ENCODE data around the gene WASHC4. TPM values are rescaled to one million over a fixed set of nuclear protein-coding genes. Genes with fewer than 3 reads are reported as not detected.

WASHC4 gene
- polyA plus RNA-seq, 2 of the 4 experiments (the other 2 are of a cell fraction) = 26.5 to 67.6 TPM

GRCh38 chr12:105102673-105103072, 4.9 kb upstream of the WASHC4 start:
- ChIA-PET CTCF (interaction anchor here (0.5 to 3.2 kb wide), 5 partner anchors 15 to 721 kb away, joined by 3 to 15 read pairs (median 4); no protein-coding TSS in a partner anchor), POLR2A (interaction anchor here (0.6 kb wide), 1 partner anchor 1884 kb away, joined by 3 read pairs; the partner anchor contains the start of gene MTERF2)
- no peak for DNase-seq (ENCODE audit: low read depth in 1 of 2, low spot score in 1 of 2)
- H3K9me3 ChIP-seq = no peaks in the 10 kb centered on the region
- no peak overlapping the region for H3K4me3 ChIP-seq
- H3K4me2 ChIP-seq = no peak overlapping the region
- H3K4me1 ChIP-seq = peaks cover 14% of the 10 kb centered on the region
- TF ChIP-seq NPAS2 (CRISPR knock-in tag; IDR thresholded peaks at IDR 0.05; ENCODE audit: borderline replicate concordance) = no peak
- TF ChIP-seq FOSL2 (IDR thresholded peaks at IDR 0.05) = no peak
- no peak for TF ChIP-seq FOSL2 (CRISPR knock-in tag; IDR thresholded peaks at IDR 0.05)
- no peak for TF ChIP-seq ZC3H11A (IDR thresholded peaks at IDR 0.05)
- no peak for TF ChIP-seq RFX5 (IDR thresholded peaks at IDR 0.05)
- TF ChIP-seq MYC (IDR thresholded peaks at IDR 0.05; ENCODE audit: borderline replicate concordance, low read length) = no peak
- no peak for TF ChIP-seq E2F6 (IDR thresholded peaks at IDR 0.05; ENCODE audit: borderline replicate concordance, low read depth)
- TF ChIP-seq JUNB (IDR thresholded peaks at IDR 0.05) = no peak
- no peak for TF ChIP-seq RCOR1 (IDR thresholded peaks at IDR 0.05; ENCODE audit: low read depth, low read length)
- no peak for TF ChIP-seq PHF8 (IDR thresholded peaks at IDR 0.05; ENCODE audit: borderline replicate concordance, low read depth)
- no peak for TF ChIP-seq HOXA7 (CRISPR knock-in tag; IDR thresholded peaks at IDR 0.05)
- TF ChIP-seq, protein P1, sequence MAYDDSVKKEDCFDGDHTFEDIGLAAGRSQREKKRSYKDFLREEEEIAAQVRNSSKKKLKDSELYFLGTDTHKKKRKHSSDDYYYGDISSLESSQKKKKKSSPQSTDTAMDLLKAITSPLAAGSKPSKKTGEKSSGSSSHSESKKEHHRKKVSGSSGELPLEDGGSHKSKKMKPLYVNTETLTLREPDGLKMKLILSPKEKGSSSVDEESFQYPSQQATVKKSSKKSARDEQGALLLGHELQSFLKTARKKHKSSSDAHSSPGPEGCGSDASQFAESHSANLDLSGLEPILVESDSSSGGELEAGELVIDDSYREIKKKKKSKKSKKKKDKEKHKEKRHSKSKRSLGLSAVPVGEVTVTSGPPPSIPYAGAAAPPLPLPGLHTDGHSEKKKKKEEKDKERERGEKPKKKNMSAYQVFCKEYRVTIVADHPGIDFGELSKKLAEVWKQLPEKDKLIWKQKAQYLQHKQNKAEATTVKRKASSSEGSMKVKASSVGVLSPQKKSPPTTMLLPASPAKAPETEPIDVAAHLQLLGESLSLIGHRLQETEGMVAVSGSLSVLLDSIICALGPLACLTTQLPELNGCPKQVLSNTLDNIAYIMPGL (CRISPR knock-in tag; IDR thresholded peaks at IDR 0.05; ENCODE audit: borderline replicate concordance) = no peak
- no peak for TF ChIP-seq TP53 (CRISPR knock-in tag; IDR thresholded peaks at IDR 0.05)
- no peak for ATAC-seq
- no peak for FAIRE-seq
- no peak overlapping the region for H3K27ac ChIP-seq

DNA sequence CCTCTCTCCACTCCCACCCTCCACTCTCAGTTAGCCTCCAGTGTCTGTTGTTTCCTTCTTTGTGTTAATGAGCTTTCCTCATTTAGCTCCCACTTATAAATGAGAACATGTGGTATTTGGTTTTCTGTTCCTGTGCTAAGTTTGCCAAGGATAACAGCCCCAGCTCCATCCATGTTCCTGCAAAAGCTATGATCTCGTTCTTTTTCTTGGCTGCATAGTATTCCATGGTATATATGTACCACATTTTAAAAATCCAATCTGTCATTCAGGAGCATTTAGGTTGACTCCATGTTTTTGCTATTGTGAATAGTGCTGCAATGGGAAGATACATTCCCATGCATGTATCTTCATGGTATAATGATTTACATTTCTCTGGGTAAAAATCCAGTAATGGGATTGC, 2.8 kb upstream of the WASHC4 start:
- POLR2A ChIA-PET = no interaction called here
- Histone ChIP-seq H3K4me2 (no peak overlapping the region), H3K4me1 (peaks cover 14% of the 10 kb centered on the region), H3K9me3 (no peaks in the 10 kb centered on the region), H3K27ac (no peak overlapping the region), H3K4me3 (no peak overlapping the region)
- CTCF ChIA-PET = interaction anchor here (1.0 kb wide), 1 partner anchor 722 kb away, joined by 5 read pairs; no protein-coding TSS in a partner anchor
- no peak for FAIRE-seq
- WGBS (ENCODE audit: missing lambda C conversion rate) = 7% methylated on average over 1 of the region's 1 CpG
- ATAC-seq = no peak
- no peak for DNase-seq (ENCODE audit: low read depth in 1 of 2, low spot score in 1 of 2)
- TF ChIP-seq MAFK (IDR thresholded peaks at IDR 0.05; ENCODE audit: partially characterized antibody) (no peak), KDM1A (IDR thresholded peaks at IDR 0.05; ENCODE audit: low read depth) (0 out of 2 replicates have a peak, but pooled peaks have one; percentile 48), ZNF302 (CRISPR knock-in tag; IDR thresholded peaks at IDR 0.05) (no peak)
- TF ChIP-seq, protein P2, sequence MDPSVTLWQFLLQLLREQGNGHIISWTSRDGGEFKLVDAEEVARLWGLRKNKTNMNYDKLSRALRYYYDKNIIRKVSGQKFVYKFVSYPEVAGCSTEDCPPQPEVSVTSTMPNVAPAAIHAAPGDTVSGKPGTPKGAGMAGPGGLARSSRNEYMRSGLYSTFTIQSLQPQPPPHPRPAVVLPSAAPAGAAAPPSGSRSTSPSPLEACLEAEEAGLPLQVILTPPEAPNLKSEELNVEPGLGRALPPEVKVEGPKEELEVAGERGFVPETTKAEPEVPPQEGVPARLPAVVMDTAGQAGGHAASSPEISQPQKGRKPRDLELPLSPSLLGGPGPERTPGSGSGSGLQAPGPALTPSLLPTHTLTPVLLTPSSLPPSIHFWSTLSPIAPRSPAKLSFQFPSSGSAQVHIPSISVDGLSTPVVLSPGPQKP (IDR thresholded peaks at IDR 0.05; ENCODE audit: low read depth, low read length) = no peak

- FAIRE-seq (no peak), ATAC-seq (no peak), DNase-seq (ENCODE audit: low read depth in 1 of 2, low spot score in 1 of 2) (no peak)
- Histone ChIP-seq H3K4me2 (peak overlapping the region; percentile 91), H3K4me3 (peak overlapping the region; percentile 75), H3K4me1 (peaks cover 15% of the 10 kb centered on the region; the same call in 2 of the 3 replicates), H3K27ac (peak overlapping the region; percentile 90 to 95), H3K9me3 (no peaks in the 10 kb centered on the region)
- CTCF ChIA-PET = interaction anchor here (1.7 kb wide), 1 partner anchor 21 kb away, joined by 3 read pairs; no protein-coding TSS in a partner anchor
- WGBS (ENCODE audit: missing lambda C conversion rate) = 53% methylated on average over 7 of the region's 7 CpGs
- POLR2A ChIA-PET = interaction anchor here (2.4 kb wide), 1 partner anchor 22 kb away, joined by 18 read pairs; the partner anchor contains the start of gene ALDH1L2
- TF ChIP-seq ESRRA (IDR thresholded peaks at IDR 0.05; ENCODE audit: borderline replicate concordance, low read length) (no peak), ZNF302 (CRISPR knock-in tag; IDR thresholded peaks at IDR 0.05) (no peak), MAZ (IDR thresholded peaks at IDR 0.05; ENCODE audit: borderline replicate concordance, low read depth, low read length) (no peak), MYC (IDR thresholded peaks at IDR 0.05; ENCODE audit: borderline replicate concordance, low read length) (no peak), TP53 (CRISPR knock-in tag; IDR thresholded peaks at IDR 0.05) (no peak), JUN (IDR thresholded peaks at IDR 0.05) (no peak)
- TF ChIP-seq, protein P3, sequence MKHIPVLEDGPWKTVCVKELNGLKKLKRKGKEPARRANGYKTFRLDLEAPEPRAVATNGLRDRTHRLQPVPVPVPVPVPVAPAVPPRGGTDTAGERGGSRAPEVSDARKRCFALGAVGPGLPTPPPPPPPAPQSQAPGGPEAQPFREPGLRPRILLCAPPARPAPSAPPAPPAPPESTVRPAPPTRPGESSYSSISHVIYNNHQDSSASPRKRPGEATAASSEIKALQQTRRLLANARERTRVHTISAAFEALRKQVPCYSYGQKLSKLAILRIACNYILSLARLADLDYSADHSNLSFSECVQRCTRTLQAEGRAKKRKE (CRISPR knock-in tag; IDR thresholded peaks at IDR 0.05; ENCODE audit: low read depth) = no peak
Measured at GRCh38 chr12:105106621-105107020, 910 bp upstream of the WASHC4 start.
